Gastrocnemius medialis (tissue), 4 donors: ENCODE results near the gene C1orf198.

Experiments used
- CTCF ChIP-seq, 5 experiments: fragments of 450-650 bp in 3 of 5; fragments of 200-600 bp in 2 of 5; sonication (generic) in 2 of 5; IDR thresholded peaks in 4 of 5; conservative IDR thresholded peaks in 1 of 5; 1 replicate in 4 of 5; 2 replicates in 1 of 5; pipeline ENCODE4 v1.5.1; 2016 to 2019; ENCODE audit warnings: antibody characterized with exemption in 5 of 5, mild to moderate bottlenecking in 3 of 5, moderate library complexity in 3 of 5
- POLR2A ChIP-seq, 2 donors: fragments of 450-650 bp; IDR thresholded peaks; one replicate each; pipeline ENCODE4 v1.6.1; 2017; ENCODE audit warnings: antibody characterized with exemption in 2 of 2, mild to moderate bottlenecking in 2 of 2, moderate library complexity in 2 of 2

- TF ChIP-seq CTCF (IDR thresholded peaks at IDR 0.05 in 4 of 5, conservative IDR thresholded peaks at IDR 0.05 in 1 of 5), result no peak
- no peak for TF ChIP-seq POLR2A (IDR thresholded peaks at IDR 0.05)
These were observed 42.0 kb downstream of the C1orf198 start for GRCh38 chr1:230826166-230826875.
